SU-DHL-6 (cell line): ENCODE measurements around the gene SLC25A23.
A peak's percentile ranks its signal among the peaks of the same experiment; 100 is the strongest.
"Not testable (repeated sequence)": the region's sequence is repeated elsewhere in the genome, so short reads cannot be mapped to it uniquely, and the experiment has no call there.

Experiments
- H2AFZ ChIP-seq: fragments of 200-600 bp; sonication (generic); 2 replicates; pipeline ENCODE4 v1.6.1; 2014; ENCODE audit warnings: low read depth, mild to moderate bottlenecking, moderate library complexity, mixed read lengths, antibody characterized with exemption, low read length; ENCODE audit not compliant: severe bottlenecking
- H3F3A ChIP-seq: fragments of 200-600 bp; shearing (Covaris generic); 2 replicates; pipeline ENCODE4 v1.6.0; 2016; ENCODE audit warnings: antibody characterized with exemption, mild to moderate bottlenecking; ENCODE audit not compliant: insufficient read depth
- H3K27ac ChIP-seq: fragments of 200-600 bp; sonication (generic); 2 replicates; pipeline ENCODE4 v1.5.1; 2016; ENCODE audit warnings: low read depth, mild to moderate bottlenecking, low read length, moderate library complexity, mixed read lengths
- H3K27me3 ChIP-seq: fragments of 200-600 bp; sonication (generic), shearing (Covaris generic); 2 replicates; pipeline ENCODE4 v1.6.0; 2014; ENCODE audit warnings: mild to moderate bottlenecking, low read length
- H3K36me3 ChIP-seq: fragments of 200-600 bp; sonication (generic); 2 replicates; pipeline ENCODE4 v1.6.1; 2014; ENCODE audit warnings: mild to moderate bottlenecking, low read length, mixed read lengths
- H3K4me2 ChIP-seq: fragments of 300-600, 200-600 bp; shearing (Covaris generic), sonication (generic); 2 replicates; pipeline ENCODE4 v1.6.0; 2014; ENCODE audit warnings: low read length, low read depth, mild to moderate bottlenecking; ENCODE audit not compliant: poor library complexity, severe bottlenecking
- H3K4me3 ChIP-seq: fragments of 200-600 bp; sonication (generic); 2 replicates; pipeline ENCODE4 v1.5.1; 2014; ENCODE audit warnings: antibody characterized with exemption, low read length, mild to moderate bottlenecking, mixed read lengths; ENCODE audit not compliant: insufficient read depth, poor library complexity, severe bottlenecking
- H3K79me2 ChIP-seq: fragments of 200-600 bp; sonication (generic); 2 replicates; pipeline ENCODE4 v1.6.1; 2014; ENCODE audit warnings: mild to moderate bottlenecking, low read length, moderate library complexity; ENCODE audit not compliant: insufficient read depth
- H3K9ac ChIP-seq: fragments of 200-600 bp; sonication (generic); 2 replicates; pipeline ENCODE4 v1.7.0; 2014; ENCODE audit warnings: mild to moderate bottlenecking, low read length
- H3K9me2 ChIP-seq: fragments of 200-600 bp; sonication (generic); replicated peaks from 2 replicates; pipeline ENCODE4 v1.6.1; 2014; ENCODE audit warnings: low read length; ENCODE audit not compliant: insufficient read depth
- H3K9me3 ChIP-seq: fragments of 200-600 bp; sonication (generic); 2 replicates; pipeline ENCODE4 v1.6.1; 2014; ENCODE audit warnings: low read length, mixed read lengths; ENCODE audit not compliant: insufficient read depth
- H4K20me1 ChIP-seq: fragments of 200-600 bp; sonication (generic); 2 replicates; pipeline ENCODE4 v1.6.1; 2014; ENCODE audit warnings: low read depth, mild to moderate bottlenecking, antibody characterized with exemption, low read length, moderate library complexity, mixed read lengths
- EZH2phosphoT487 ChIP-seq: fragments of 200-600 bp; sonication (generic), shearing (Covaris generic); conservative IDR thresholded peaks from 2 replicates; pipeline ENCODE4 v1.6.1; 2018; ENCODE audit warnings: mild to moderate bottlenecking, antibody characterized with exemption, low read length, moderate library complexity, mixed read lengths
- TF ChIP-seq, protein P1 (sequence below): fragments of 200-600 bp; sonication (generic); IDR thresholded peaks from one replicate; pipeline ENCODE4 v1.5.1; 2017; ENCODE audit warnings: antibody characterized with exemption, mild to moderate bottlenecking, low read length, moderate library complexity; ENCODE audit not compliant: insufficient read depth, poor library complexity, severe bottlenecking

Gene SLC25A23

DNA sequence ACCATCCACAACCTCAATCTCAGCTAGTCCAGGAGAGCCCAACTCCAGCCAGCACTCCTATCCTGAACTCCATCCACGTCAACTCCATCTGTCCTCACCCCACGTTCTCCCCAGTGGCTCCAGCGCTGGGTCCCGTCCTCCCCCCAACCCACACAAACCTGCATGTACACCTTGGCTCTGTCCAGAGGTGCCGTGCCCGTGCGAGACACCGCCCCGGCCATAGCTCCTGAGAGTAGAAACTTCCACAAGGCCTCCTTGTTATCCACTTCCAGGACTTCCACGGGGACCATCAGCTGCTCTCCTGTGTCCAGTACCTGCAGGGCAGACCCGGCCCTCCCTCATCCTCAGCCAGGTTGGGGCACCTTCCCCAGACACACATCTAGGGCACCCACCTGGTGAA, 27.7 kb downstream of the SLC25A23 start:
- Histone ChIP-seq H3K4me3 (no peak overlapping the region), H3K27ac (no peak overlapping the region), H2AFZ (no peak overlapping the region), H3F3A (no peaks in the 10 kb centered on the region), H3K36me3 (no peaks in the 10 kb centered on the region), H3K9me3 (no peaks in the 10 kb centered on the region), H3K79me2 (no peaks in the 10 kb centered on the region), H3K27me3 (no peaks in the 10 kb centered on the region), H3K9ac (no peak overlapping the region), H3K9me2 (no peaks in the 10 kb centered on the region), H3K4me2 (no peak overlapping the region), H4K20me1 (no peaks in the 10 kb centered on the region)
- TF ChIP-seq, protein P1, sequence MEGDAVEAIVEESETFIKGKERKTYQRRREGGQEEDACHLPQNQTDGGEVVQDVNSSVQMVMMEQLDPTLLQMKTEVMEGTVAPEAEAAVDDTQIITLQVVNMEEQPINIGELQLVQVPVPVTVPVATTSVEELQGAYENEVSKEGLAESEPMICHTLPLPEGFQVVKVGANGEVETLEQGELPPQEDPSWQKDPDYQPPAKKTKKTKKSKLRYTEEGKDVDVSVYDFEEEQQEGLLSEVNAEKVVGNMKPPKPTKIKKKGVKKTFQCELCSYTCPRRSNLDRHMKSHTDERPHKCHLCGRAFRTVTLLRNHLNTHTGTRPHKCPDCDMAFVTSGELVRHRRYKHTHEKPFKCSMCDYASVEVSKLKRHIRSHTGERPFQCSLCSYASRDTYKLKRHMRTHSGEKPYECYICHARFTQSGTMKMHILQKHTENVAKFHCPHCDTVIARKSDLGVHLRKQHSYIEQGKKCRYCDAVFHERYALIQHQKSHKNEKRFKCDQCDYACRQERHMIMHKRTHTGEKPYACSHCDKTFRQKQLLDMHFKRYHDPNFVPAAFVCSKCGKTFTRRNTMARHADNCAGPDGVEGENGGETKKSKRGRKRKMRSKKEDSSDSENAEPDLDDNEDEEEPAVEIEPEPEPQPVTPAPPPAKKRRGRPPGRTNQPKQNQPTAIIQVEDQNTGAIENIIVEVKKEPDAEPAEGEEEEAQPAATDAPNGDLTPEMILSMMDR = no peak
- no peak for TF ChIP-seq EZH2phosphoT487

DNA sequence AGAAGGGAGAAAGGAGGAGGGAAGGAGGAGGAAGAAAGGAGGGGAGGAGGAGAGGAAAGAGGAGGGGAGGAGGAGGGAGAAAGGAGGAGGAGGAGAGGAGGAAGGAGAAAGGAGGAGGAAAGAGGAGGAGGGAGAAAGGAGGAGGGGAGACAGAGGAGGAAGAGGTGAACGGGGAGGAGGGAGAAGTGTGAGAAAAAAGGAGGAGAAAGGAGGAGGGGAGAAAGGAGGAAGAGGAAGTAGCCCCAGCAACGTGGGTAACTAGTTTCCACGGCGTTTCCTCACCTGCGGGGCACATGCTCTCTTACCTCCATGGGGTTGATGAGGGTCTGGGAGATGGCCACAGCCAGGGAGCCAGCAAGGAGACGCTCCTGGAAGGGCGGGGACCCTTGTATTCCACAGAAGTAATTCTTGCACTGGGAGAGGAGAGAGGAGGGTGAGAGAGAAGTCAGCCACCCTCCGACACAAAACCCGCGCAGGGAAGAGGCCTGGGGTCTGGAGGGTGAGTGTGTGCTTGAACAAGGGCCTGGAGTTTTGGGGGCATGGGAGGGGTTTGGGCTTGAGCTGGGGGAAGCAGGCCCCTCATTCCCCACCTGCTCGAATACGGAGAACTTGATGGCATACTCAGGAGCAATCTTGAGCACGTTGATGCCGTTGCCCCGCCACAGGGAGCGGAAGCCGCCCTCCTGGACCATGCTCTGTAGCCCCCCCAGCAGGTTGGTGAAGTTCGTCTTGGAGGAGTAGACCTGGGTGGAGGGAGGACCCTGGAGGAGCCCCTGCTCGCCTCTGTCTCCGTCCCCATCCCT, 30.0 kb downstream of the SLC25A23 start:
- Histone ChIP-seq H3K27me3 (no peaks in the 10 kb centered on the region), H3K27ac (no peak overlapping the region), H4K20me1 (no peaks in the 10 kb centered on the region), H3K4me3 (no peak overlapping the region), H2AFZ (peak overlapping the region; percentile 41), H3K36me3 (no peaks in the 10 kb centered on the region), H3K4me2 (no peak overlapping the region), H3F3A (no peaks in the 10 kb centered on the region), H3K9me2 (no peaks in the 10 kb centered on the region), H3K9me3 (no peaks in the 10 kb centered on the region), H3K9ac (no peak overlapping the region), H3K79me2 (no peaks in the 10 kb centered on the region)
- TF ChIP-seq, protein P1 = no peak
- TF ChIP-seq EZH2phosphoT487 = no peak

DNA sequence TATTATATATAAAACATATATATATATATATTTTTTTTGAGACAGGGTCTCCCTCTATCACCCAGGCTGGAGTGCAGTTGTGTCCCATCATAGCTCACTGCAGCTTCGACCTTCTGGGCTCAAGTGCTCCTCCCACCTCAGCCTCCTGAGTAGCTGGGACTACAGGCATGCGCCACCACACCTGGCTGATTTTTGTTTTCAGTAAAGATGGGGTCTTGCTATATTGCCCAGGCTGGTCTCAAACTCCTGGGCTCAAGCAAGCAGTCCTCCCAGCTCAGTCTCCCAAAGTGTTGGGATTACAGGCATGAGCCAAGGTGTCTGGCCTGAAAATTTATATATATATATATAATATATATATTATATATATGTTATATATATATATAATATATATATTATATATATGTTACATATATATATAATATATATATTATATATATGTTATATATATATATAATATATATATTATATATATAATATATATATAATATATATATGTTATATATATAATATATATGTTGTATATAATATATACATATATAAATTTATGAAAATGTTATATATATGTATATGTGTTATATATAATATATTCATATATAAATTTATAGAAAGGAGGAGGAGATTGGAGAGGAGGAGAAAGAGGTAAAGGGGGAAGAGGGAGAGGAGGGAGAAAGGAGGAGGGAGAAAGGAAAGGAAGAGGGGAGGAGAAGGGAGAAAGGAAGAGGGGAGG, 30.7 kb downstream of the SLC25A23 start:
- H2AFZ ChIP-seq = peak overlapping the region; percentile 41
- not testable (repeated sequence) for H3K4me3 ChIP-seq, H3K9ac ChIP-seq, H3K36me3 ChIP-seq, H3K4me2 ChIP-seq, H3K79me2 ChIP-seq, H3K9me2 ChIP-seq, H3F3A ChIP-seq, H3K27ac ChIP-seq, H3K27me3 ChIP-seq, H3K9me3 ChIP-seq, H4K20me1 ChIP-seq

DNA sequence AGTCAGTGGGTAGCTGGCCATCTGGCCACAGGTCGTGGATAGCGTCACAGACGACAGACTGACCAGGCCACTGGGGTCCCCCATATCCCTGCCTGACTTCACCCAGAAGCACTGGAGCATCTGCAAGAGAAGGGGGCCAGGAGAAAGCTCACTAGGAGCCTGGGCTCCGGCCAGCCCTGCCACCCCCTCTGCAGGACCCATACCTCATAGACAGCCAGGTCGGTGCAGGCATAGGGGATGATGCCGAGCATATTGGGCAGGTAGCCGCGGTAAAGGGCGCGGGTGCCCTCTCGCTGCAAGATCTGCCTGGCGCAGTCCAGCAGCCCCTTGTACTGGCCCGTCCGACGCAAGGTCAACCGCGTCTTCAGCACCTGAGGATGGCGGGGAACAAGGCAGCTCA, 32.5 kb downstream of the SLC25A23 start:
- Histone ChIP-seq H4K20me1 (peaks cover 13% of the 10 kb centered on the region; the same call in 1 of the 2 replicates), H2AFZ (no peak overlapping the region), H3K79me2 (peaks cover 20% of the 10 kb centered on the region), H3K4me2 (no peak overlapping the region), H3K9ac (no peak overlapping the region), H3K27me3 (no peaks in the 10 kb centered on the region), H3K36me3 (no peaks in the 10 kb centered on the region), H3K9me3 (no peaks in the 10 kb centered on the region), H3K4me3 (no peak overlapping the region), H3K27ac (no peak overlapping the region), H3K9me2 (no peaks in the 10 kb centered on the region), H3F3A (no peaks in the 10 kb centered on the region; the same call in 1 of the 2 replicates)
- TF ChIP-seq, protein P1 = no peak
- TF ChIP-seq EZH2phosphoT487 = no peak
